GM19324 (cell line): ENCODE measurements around the gene LRRK1.

Experiments used
- ATAC-seq: cut with Tn5 transposase; IDR thresholded peaks from one replicate; pipeline ENCODE4 v1.9.1; 2021; ENCODE audit warnings: mild to moderate bottlenecking, moderate library complexity; ENCODE audit not compliant: unreplicated experiment, low FRiP score

The LRRK1 gene

DNA sequence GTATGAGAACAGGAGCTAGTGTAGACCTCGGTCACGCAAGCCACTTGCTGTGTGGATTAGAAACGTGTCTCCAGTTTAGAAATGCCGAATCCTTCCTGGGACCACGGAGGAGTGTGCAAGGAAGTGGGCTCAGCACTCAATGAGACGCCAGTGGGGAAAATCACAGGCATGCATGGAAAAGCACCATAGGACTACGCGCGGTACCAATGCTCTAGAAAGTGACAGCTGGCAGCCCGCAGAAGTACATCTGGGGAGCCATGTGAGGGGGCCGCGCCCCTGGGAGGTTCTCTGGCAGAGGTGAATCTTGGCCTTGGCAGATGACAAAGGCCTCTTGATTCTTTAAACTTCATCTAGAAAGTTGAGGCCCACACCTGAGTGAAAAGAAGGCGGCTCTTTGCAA is 99.3 kb downstream of the LRRK1 start:
- no peak for ATAC-seq

DNA sequence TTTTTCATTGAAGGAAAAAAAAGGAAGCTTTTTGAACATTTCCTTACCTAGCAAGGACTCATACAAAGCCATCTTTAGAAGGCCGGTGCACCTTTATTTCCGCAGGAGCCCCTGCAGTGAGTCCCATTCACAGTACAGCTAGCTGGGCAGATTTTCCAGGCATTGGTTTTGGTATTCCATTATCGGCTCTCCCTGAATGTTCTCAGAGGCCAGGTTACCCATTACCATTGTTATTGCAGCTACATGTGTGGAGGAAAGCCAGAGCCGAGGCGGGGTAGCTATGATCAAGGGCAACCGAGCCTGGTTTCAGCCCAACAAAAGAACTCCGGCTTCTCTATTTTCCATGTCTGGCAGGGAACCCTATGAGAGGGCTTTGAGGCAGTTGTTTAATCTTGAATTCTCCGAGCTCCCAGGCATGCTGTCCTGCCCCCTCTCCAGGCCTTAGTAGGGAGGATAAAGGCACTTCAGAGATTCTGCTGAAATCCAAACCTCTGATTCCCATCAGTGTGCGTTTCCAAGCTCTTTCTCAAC is 100.3 kb downstream of the LRRK1 start:
- ATAC-seq: no peak

- no peak for ATAC-seq
These were observed 101.3 kb downstream of the LRRK1 start for GRCh38 chr15:101020451-101020850.

DNA sequence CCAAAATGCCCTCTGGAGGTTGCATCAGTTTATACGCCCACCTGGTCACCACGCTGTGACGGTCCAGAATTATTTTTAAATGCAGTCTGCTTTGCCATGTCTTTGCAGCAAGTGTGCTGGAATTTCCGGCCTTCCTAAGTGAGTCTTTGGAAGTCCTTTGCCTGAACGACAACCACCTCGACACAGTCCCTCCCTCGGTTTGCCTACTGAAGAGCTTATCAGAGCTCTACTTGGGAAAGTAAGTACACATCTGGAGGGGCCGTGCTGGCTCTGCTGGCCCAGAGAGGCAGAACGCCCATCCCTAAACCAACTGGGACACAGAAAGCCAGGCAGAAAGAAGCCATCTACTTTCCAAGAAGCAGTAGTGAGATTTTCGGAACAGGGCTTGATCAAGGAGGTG is 101.8 kb downstream of the LRRK1 start:
- no peak for ATAC-seq

- no peak for ATAC-seq
These were observed 103.1 kb downstream of the LRRK1 start for GRCh38 chr15:101022306-101022705.

DNA sequence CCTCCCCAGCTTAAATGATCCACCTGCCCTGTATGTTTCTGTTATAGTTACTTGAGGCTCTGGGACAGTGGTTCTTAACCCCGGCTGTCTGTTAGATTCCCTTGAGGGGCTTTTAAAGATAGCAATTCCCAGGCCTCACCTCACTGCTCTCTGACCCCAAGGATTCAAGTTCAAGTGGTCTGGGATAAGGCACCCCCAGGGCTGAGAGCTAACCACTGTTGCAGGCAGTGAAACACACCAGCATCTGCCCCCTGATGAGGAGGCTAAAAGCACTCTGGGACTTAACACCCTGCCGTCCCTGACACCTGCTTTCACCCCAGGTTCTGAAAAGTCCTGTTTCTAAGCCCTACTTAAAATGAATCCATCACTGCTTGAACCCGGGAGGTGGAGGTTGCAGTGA is 103.7 kb downstream of the LRRK1 start:
- no peak for ATAC-seq

DNA sequence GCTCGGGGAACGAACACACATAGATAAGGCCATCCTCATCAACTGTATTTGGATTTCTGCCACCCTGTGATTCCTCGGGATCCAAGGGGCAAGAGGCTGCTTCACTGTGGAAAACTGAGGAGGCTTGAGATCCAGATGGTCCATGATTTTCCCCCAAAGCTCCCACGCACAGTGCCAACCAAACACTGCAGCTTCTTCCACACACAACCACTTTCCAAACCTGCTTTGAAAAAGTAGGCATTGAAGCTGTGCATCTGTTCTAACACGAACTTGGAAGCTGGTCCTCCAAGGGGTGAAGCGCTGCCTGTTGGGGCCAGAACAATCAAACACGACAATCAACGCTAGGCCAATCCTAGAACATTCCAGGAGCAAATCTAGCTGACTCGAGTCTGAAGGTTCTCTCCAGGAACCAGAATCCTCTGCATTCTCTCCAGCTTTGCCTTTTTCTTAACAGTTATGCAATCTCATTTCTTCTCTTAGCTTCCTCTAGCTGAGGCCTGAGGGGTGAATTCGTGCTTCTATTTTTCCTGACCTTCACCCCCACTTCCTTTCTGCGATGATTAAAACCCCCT is 104.4 kb downstream of the LRRK1 start:
- ATAC-seq: no peak

- no peak for ATAC-seq
These were observed 105.0 kb downstream of the LRRK1 start for GRCh38 chr15:101024073-101024695.

DNA sequence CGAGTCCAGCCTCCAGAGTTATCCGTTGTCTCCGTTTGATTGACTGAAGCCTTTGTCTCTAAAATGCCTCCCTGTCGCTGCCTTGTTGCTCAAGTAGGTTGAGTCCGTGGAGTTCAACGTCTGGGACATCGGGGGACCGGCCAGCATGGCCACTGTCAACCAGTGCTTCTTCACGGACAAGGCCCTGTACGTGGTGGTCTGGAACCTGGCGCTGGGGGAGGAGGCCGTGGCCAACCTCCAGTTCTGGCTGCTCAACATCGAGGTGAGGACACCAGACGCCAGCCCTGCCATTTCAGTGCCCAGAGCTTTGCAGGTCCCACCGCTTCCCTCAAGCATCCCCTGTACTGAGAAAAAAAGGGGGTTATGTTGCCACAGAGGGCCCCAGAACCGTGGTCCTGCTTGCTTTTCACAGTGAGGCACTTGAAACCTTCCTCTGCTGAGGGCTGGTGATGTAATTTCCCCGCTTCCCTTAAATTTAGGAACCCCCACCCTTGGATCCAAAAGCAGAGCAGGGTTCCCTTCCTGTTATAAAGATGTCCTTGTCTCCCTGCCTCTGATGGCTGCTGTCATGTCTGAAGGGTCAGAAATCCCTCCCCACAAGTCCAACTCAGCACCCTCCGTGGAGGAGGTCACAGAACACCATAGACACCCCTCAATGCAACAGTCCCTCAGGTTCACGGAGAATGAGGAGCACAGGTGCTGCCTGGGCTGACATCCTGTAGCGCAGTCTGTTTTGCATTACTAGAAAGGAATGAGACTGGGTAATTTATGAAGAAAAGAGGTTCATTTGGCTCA is 105.7 kb downstream of the LRRK1 start:
- no peak for ATAC-seq

DNA sequence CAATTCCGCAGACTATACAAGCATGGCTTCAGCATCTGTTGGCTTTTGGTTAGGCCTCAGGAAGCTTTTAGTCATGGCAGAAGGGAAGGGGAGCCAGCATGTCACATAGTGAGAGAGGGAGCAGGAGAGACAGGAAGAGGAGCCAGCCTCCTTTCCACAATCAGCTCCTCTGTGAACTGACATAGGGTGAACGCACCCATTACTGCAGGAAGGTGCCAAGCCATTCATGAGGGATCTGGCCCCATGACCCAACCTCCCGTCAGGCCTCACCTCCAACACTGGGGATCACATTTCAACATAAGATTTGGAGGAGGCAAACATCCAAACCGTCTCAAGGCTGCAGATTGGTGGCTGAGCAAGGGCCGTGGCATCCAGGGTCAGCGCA is 106.3 kb downstream of the LRRK1 start:
- ATAC-seq: no peak

- ATAC-seq: no peak
These were observed 106.9 kb downstream of the LRRK1 start for GRCh38 chr15:101025896-101026631.

- ATAC-seq: no peak
These were observed 107.6 kb downstream of the LRRK1 start for GRCh38 chr15:101026656-101027272.

DNA sequence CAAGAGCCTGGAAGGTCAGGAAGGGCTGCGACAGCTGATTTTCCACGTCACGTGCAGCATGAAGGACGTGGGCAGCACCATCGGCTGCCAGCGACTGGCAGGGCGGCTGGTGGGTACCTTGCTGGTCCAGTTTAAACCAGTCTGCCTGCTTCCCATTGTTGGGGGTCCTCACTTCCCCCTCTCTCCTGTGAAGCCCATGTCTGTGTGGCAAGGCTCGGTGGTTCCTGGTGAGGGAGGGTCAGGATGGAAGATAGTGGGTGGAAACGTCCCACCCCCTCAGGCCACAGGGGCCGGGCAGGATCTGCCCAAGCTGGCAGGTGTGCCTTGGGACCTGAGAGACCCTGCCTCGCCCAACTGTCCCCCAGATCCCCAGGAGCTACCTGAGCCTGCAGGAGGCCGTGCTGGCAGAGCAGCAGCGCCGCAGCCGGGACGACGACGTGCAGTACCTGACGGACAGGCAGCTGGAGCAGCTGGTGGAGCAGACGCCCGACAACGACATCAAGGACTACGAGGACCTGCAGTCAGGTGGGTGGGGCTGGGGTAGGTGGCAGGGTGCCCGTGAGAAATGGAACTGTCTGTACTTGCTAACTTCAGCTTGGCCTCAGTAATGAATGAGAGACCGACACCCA is 108.2 kb downstream of the LRRK1 start:
- no peak for ATAC-seq

DNA sequence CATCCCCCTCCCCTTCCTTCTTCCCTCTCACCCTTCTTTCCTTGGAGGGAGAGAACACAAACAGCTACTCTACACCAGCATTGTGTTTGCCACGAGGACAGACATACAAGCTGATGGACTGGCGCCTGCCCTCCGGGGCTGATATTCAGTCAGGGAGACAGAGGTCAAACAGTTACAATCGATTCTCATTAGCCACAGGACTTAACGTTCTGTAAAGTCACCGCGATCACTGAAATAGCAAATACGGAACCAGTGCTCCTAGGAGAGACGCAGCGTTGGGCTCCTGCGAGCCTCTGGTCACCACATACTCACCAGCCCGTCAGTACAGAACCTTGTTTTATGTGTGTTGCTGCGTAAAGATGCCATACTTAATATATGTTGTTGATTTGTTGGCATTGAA is 108.8 kb downstream of the LRRK1 start:
- ATAC-seq: no peak

GRCh38 chr15:101028321-101028720 is 109.2 kb downstream of the LRRK1 start:
- no peak for ATAC-seq

- no peak for ATAC-seq
These were observed 109.7 kb downstream of the LRRK1 start for GRCh38 chr15:101028772-101029438.

DNA sequence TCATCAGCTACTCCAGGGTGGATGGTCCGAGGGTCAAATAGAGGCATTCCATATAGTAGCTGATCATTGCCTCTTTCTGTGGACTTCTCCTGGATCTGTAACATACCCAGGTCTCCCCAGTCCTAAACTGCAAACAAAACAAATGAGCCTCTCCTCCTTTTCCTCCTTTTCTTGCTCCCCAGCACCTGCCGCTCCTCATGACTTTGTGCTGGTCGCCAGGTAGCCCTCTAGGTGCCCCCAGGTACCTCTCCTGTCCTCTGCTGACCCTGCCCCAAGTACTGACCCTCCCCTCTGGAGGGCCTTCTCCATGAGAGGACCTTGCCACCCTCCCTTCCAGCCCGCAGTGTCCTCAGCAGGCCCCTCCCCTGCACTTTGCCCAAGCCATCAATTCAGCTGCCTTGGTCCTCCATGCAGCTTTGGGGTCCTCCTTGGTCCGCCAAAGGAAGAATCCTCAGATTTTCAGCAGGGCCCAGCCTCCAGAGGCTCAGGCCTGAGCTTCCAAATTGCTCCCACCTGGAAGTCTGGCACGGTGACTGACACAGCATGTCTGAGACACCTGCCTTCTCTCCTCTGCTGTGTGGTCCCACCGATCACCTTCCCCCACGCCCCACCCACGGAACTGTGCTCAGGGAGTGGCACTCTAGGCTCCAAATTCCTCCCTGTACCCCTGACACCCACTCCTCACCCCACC is 111.0 kb downstream of the LRRK1 start:
- no peak for ATAC-seq

DNA sequence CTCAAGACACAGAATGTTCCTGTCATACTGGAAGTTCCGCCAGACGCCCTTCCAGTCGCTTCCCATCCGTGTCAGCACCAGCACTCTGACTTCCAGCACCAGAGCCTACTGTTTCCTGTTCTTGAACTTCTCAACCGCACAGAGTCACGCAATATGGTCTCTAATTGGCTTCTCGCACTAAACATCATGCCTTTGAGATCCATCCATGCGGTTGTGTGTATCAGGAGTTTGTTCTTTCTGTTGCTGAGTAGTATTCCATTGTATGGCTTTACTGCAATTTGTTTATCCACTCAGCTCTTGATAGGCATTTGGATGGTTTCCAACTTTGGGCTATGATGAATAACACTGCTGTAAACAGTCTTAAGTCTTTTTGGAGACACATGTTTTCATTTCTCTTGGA is 112.1 kb downstream of the LRRK1 start:
- ATAC-seq: no peak

GRCh38 chr15:101033801-101034200 is 114.6 kb downstream of the LRRK1 start:
- ATAC-seq: no peak
